ENCODE measurements around the gene HERC6.

- TF ChIP-seq POLR2A (IDR thresholded peaks at IDR 0.05) (no peak), CTCF (IDR thresholded peaks at IDR 0.05) (no peak)
Measured at GRCh38 chr4:88440146-88440545, 61.5 kb downstream of the HERC6 start.

All from body of pancreas (tissue), 4 donors.